ENCODE data around the gene ZNF525.
"Not testable (repeated sequence)": the region's sequence is repeated elsewhere in the genome, so short reads cannot be mapped to it uniquely, and the experiment has no call there.

GRCh38 chr19:53397918-53398317 lies 32.4 kb downstream of the ZNF525 start:
- not testable (repeated sequence) for TF ChIP-seq CTCF, EP300 (IDR thresholded peaks at IDR 0.05)

All from upper lobe of left lung (tissue), 4 donors.